HCT116 (cell line): ENCODE results near the gene SHISA7.
"Not testable (repeated sequence)": the region's sequence is repeated elsewhere in the genome, so short reads cannot be mapped to it uniquely, and the experiment has no call there.

Experiments used
- EZH2 ChIP-seq: fragments of 200-600 bp; sonication (generic); IDR thresholded peaks from 2 replicates; pipeline ENCODE4 v1.6.1; 2017; ENCODE audit warnings: antibody characterized with exemption, mixed run types
- POLR2A ChIP-seq: IDR thresholded peaks from 2 replicates; pipeline ENCODE4 v1.7.0; 2011; ENCODE audit warnings: borderline replicate concordance; ENCODE audit not compliant: insufficient read depth, insufficient read length; ENCODE audit errors: extremely low read depth
- POLR2AphosphoS5 ChIP-seq: IDR thresholded peaks from 2 replicates; pipeline ENCODE4 v1.6.1; 2011; ENCODE audit warnings: mild to moderate bottlenecking, low read depth, low read length, moderate library complexity
- ZBTB33 ChIP-seq: IDR thresholded peaks from 2 replicates; pipeline ENCODE4 v1.6.1; 2011; ENCODE audit warnings: mild to moderate bottlenecking, low read length, moderate library complexity; ENCODE audit not compliant: insufficient replicate concordance; ENCODE audit errors: extremely low read depth
- TF ChIP-seq, protein P1 (sequence below), 3 experiments: fragments of 200-600 bp in 1 of 3; sonication (generic) in 1 of 3; IDR thresholded peaks in 2 of 3; conservative IDR thresholded peaks in 1 of 3; 2 replicates each; pipeline ENCODE4 v1.5.1; 2012 to 2017; ENCODE audit warnings: low read depth in 2 of 3, low read length in 2 of 3, antibody characterized with exemption in 1 of 3, borderline replicate concordance in 1 of 3, control low read depth in 1 of 3, mild to moderate bottlenecking in 1 of 3, mixed read lengths in 1 of 3, mixed run types in 1 of 3, moderate library complexity in 1 of 3; ENCODE audit not compliant: insufficient read depth in 1 of 3

DNA sequence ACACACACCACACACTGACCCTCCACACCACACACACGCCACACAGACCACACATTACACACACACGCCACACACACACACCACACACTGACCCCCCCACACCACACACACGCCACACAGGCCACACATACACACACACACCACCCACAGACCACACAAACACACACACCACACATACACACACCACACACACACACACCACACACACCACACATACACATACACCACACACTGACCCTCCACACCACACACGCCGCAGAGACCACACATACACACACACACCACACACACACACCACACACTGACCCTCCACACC is 5.0 kb upstream of the SHISA7 start:
- not testable (repeated sequence) for TF ChIP-seq POLR2A, EZH2, POLR2AphosphoS5, ZBTB33
- TF ChIP-seq, protein P1, sequence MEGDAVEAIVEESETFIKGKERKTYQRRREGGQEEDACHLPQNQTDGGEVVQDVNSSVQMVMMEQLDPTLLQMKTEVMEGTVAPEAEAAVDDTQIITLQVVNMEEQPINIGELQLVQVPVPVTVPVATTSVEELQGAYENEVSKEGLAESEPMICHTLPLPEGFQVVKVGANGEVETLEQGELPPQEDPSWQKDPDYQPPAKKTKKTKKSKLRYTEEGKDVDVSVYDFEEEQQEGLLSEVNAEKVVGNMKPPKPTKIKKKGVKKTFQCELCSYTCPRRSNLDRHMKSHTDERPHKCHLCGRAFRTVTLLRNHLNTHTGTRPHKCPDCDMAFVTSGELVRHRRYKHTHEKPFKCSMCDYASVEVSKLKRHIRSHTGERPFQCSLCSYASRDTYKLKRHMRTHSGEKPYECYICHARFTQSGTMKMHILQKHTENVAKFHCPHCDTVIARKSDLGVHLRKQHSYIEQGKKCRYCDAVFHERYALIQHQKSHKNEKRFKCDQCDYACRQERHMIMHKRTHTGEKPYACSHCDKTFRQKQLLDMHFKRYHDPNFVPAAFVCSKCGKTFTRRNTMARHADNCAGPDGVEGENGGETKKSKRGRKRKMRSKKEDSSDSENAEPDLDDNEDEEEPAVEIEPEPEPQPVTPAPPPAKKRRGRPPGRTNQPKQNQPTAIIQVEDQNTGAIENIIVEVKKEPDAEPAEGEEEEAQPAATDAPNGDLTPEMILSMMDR (IDR thresholded peaks at IDR 0.05 in 2 of 3, conservative IDR thresholded peaks at IDR 0.05 in 1 of 3; ENCODE audit: borderline replicate concordance in 1 of 3, insufficient read depth in 1 of 3, low read depth in 2 of 3, low read length in 2 of 3): not testable (repeated sequence)
